HCEC 1CT (cell line): ENCODE measurements around the gene MGRN1.

Source experiments
- DNase-seq: peaks from one replicate; pipeline ENCODE4 v3.0.0-alpha.2; 2017

MGRN1 gene

DNA sequence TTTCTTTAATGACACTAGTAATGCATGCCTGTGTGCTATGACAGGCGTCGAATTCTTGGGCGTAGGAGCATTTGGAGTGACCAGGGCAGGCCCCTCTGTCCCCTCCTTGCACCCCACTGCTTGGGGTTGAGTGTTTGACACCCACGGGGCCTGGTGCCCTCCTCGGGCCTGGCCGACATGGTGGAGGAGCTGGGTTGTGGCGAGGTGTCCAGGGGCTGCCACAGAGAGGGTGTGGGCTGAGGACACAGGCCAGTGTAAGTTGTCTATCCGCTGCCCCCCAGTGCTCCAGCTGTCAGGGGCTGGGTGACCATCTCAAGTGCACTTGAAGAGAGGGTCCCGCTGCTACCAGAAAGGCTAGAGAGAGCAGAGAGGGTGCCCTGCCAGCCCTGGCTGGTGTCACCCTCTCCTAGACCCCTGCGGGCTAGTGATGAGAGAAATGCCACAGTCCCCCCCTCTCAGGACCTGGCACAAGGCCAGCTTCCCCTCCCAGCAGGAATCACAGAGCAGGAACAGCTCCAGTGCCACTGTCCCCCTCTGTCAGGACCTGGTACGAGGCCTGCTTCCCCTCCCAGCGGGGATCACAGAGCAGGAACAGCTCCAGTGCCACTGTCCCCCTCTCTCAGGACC is 30.5 kb downstream of the MGRN1 start:
- no peak for DNase-seq

DNA sequence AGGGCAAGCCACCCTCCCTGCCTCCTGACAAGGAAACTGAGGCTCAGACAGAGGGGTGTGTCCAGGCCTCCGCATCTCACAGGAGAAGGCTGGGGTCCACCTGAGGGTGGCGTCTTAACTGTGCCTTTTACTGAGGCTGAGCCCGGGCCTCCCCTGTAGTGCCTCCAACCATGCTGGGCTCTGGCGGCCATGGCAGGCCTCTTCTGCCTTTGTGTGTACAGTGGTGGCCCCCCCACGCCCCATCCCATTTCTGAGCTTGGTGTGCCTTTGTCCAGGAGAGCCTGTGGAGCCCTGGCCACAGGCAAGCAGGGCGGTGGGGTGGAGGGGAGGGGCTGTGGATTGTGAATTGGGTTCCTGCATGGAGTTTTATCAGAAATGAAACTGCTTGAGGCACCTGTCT is 31.2 kb downstream of the MGRN1 start:
- no peak for DNase-seq

- DNase-seq = no peak
Observed at GRCh38 chr16:4656221-4656620, 31.6 kb downstream of the MGRN1 start.

DNA sequence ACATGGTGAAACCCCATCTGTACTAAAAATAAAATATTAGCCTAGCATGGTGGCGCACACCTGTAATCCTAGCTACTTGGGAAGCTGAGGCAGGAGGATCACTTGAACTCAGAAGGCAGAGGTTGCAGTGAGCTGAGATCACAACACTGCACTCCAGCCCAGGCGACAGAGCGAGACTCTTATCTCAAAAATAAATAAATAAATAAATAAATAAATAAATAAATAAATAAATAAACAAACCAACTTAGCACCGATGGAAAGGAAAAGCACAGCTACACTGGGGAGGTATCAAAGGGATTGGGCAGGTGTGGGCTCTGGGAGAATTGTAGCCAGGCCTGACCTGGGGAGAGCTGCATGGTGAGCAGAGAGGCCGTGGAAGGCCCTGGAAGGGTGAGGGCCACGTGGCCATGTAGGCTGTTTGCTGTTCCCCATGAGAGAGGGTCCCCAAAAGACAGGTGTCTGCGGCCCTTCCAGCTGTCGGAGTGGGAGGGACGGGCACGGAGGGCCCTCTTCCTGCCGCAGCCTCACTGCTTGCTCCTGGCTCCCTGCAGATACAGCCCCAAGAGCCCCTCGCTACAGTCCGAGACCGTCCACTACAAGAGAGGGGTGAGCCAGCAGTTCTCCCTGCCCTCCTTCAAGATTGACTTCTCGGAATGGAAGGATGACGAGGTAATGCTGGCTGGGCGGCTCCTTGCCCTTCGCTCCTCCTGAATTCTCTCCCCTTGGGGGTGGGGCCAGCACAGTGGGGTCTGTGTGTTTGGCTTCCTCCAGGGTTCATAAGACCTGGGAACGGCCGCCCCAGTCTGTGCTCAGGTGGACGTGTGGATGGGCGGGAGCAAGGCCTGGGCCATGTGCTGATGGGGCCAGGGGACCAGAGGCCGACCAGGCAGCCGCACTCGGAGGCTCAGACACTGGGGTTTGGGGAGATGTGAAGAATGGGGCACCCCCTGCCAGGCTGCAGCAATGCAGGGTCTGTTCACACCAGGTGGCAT is 32.4 kb downstream of the MGRN1 start:
- no peak for DNase-seq

DNA sequence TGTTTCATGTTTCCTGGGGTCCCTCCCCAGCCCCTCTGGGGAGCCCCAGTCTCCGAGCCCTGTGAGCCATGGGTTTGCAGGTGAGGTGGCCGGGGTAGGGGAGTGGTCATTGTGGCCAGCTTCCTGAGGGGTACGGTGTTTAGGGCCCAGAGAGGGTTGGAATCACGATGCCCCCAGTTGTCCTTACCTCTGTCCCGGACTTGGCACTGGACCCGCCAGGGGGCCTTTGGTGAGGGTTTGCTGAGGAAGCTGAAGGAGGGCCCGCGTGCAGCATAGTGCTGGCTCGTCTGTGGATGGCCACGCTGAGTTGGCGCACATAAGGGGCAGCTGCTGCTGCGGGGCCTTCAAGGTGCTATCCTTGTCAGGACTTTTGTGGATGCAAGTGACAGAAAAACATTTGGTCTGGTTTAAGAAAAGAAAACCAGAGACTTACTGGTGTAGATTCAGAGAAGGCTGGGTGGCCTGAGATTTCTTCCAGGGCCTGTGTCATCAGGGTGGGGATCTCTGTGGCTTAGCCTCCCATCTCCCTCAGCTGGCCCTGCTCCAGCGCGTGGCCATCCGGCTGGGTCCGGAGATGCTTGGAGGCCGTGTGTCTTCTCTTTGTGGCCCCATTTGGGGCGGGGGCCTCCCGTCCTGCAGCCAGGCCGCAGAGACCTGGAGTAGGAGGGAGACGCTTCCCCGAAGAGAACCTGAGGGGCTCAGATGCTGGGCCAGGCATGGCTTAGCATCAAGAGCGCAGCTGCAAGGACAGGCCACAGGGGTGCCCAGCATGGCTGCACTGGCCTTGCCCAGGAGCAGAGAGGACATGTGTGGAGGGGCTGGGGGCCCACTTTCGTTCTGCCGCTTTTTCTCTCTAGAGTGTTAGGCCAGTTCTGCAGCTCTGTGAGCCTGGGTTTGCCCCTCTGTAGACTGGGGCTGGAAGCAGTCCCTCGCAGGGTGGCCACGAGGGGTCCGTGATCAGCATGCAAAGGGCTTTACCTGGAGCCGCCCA is 35.0 kb downstream of the MGRN1 start:
- DNase-seq = no peak

DNA sequence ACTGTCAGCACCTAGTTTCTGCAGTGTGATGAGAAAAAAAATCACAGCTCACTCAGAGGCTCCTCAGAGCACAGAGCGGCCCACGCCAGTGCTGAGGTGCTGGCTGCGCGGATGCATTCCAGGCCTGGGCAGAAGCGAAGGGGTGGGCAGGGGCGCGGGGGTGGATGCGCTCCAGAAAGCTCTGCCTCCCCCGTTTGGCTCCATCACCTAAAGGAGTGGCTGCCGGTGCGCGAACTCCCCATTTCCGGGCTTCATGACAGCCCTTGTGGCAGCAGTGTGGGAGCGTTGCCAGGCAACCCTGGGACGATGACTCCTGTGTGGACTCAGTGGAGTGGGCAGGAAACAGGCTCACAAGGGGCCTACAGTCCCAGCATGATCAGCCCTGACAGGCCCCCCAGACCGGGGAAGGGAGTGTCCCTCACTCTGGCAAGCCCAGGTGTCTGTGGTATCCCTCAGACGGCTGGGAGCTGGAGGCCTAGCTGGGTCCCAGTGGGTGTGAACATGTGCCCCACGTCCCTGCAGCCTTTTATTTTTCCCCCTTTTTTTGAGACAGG is 35.9 kb downstream of the MGRN1 start:
- no peak for DNase-seq

GRCh38 chr16:4661661-4662060 is 37.0 kb downstream of the MGRN1 start:
- DNase-seq = no peak

DNA sequence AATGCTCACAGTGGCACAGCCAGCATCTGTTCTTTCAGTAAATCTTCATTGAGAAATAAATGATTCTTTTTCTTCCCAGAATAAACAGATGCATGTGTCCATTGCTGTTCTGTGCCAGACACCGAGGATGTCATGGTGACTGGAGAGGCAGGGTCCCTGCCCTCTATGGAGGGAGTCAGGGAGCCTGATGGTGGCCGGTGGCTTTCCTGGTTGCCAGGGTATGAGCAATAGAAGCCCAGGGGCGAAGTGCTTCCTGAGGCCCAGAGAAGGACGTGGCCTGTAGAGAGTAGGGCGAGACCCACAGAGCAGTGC is 38.8 kb downstream of the MGRN1 start:
- no peak for DNase-seq

- DNase-seq = no peak
Observed at GRCh38 chr16:4663777-4664465, 39.3 kb downstream of the MGRN1 start.

DNA sequence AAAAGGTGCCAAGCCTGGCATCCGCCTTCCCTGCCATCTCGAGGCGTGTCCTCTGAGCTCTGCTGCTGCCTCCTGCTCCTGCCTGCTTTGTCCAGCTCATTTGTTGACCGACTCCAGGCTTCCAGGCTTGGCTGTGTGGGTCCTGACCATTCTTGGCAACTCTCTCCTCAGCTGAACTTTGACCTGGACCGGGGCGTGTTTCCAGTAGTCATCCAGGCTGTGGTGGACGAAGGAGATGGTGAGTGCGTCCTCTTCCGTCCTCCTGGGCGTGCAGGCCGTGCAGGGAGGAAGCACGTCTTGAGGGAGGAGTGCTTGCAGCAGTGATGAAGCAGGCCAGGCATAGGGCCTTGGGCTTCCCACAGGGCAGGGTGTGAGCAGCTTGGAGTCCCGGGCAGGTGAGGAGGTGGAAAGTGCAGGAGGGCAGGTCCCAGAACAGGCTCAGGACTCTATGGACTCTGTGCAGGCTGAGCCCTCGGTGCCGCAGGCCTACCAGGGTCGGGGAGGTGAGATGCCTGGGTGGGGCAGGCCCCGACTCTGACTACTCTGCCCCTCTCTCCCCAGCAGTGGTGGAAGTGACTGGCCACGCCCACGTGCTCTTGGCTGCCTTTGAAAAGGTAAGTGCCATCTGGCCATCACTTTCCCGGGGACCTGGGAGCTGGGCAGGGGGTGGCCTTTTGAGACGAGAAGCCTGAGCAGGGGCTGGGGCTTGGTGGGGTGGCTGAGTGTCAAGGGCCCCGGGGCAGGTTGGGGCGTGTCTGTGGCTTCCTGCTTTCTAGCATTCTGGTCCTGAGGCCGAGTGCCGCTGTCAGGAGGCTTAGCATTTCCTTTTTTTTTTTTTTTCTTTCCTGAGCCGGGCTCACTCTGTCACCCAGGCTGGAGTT is 40.2 kb downstream of the MGRN1 start:
- DNase-seq = no peak

- no peak for DNase-seq
Observed at GRCh38 chr16:4666537-4667202, 42.0 kb downstream of the MGRN1 start.

GRCh38 chr16:4667203-4667963 is 42.8 kb downstream of the MGRN1 start:
- no peak for DNase-seq

DNA sequence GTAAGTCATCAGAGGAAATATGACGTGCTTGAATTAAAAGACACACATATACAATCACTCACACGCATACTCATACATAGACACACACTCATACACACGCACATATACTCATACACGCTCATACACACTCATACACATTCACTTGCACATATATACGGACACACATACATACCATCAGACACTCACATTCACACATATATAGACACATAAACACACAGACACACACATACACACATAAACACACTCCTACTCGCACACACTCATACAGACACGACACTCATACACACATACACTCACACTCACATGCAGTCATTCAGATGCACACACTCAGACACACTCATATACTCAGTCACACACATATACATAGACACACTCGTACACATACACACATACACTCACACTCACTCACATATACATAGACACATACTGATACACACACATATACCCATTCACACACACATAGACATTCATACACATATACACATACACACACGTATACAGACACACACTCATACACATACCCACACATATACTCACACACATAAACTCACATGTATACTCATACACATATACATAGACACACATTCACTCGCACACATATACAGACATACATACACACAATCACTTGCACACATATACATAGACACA is 43.8 kb downstream of the MGRN1 start:
- no peak for DNase-seq

- DNase-seq = no peak
Observed at GRCh38 chr16:4673387-4674046, 48.9 kb downstream of the MGRN1 start.

- no peak for DNase-seq
Observed at GRCh38 chr16:4674926-4675530, 50.4 kb downstream of the MGRN1 start.

GRCh38 chr16:4675864-4676786 is 51.5 kb downstream of the MGRN1 start:
- no peak for DNase-seq

DNA sequence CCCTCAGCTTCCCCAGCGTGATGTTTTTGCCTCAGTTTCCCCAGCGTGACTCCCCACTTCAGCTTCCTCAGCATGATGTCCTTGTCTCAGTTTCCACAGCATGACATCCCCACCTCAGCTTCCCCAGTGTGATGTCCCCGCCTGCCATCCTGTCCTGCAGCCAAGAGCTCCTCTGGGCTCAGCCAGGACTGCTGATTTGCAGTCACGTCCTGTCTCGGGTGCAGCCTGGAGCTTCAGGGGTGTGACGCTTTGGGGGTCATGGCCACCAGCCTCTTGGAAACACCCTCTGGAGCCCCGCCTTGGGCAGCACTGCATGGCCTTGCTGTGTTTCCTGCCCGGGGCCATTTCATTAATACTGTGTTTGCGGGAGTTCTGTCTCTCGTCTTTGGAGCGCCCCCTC is 52.2 kb downstream of the MGRN1 start:
- no peak for DNase-seq
